HepG2 (cell line): ENCODE results near the gene GPR61. TPM values are rescaled to one million over a fixed set of nuclear protein-coding genes. Genes with fewer than 3 reads are reported as not detected.

Experiments used
- ETV6 ChIP-seq: sonication (generic); formaldehyde crosslinking; conservative IDR thresholded peaks from 2 replicates; pipeline ENCODE4 v1.4.0; 2020; ENCODE audit warnings: missing genetic modification reagents
- PATZ1 ChIP-seq: sonication (generic); formaldehyde crosslinking; IDR thresholded peaks from 2 replicates; pipeline ENCODE4 v1.4.0; 2020; ENCODE audit warnings: missing genetic modification reagents
- SP5 ChIP-seq: IDR thresholded peaks from 2 replicates; pipeline ENCODE4 v1.6.1; 2016; ENCODE audit warnings: low read depth, borderline replicate concordance
- ZBTB3 ChIP-seq: sonication (generic); formaldehyde crosslinking; IDR thresholded peaks from 2 replicates; pipeline ENCODE4 v1.4.0; 2020; ENCODE audit warnings: low read depth, mild to moderate bottlenecking, moderate library complexity, missing genetic modification reagents, borderline replicate concordance
- ZBTB49 ChIP-seq: sonication (generic); formaldehyde crosslinking; IDR thresholded peaks from 2 replicates; pipeline ENCODE4 v1.4.0; 2020; ENCODE audit warnings: missing genetic modification reagents, borderline replicate concordance
- ZNF230 ChIP-seq: sonication (generic); formaldehyde crosslinking; IDR thresholded peaks from 2 replicates; pipeline ENCODE4 v1.4.0; 2020; ENCODE audit warnings: mild to moderate bottlenecking, missing genetic modification reagents
- ZNF260 ChIP-seq: sonication (generic); formaldehyde crosslinking; IDR thresholded peaks from 2 replicates; pipeline ENCODE4 v1.4.0; 2020; ENCODE audit warnings: missing genetic modification reagents, low read depth, mild to moderate bottlenecking, borderline replicate concordance
- ZNF724P ChIP-seq: sonication (generic); formaldehyde crosslinking; IDR thresholded peaks from 2 replicates; pipeline ENCODE4 v1.8.0; 2022; ENCODE audit warnings: missing genetic modification reagents, borderline replicate concordance
- ZNF850 ChIP-seq: sonication (generic); formaldehyde crosslinking; conservative IDR thresholded peaks from 2 replicates; pipeline ENCODE4 v1.9.0; 2021; ENCODE audit warnings: mild to moderate bottlenecking, missing genetic modification reagents
- polyA plus RNA-seq, 8 experiments: library from polyadenylated mRNA; depleted of rRNA in 3 of 8; stranded (reverse) in 7 of 8; unstranded in 1 of 8; fragments of >200 nt; fragmentation: Illumina TruSeq in 4 of 8; extraction: Trizol in 4 of 8; gene quantifications; 2 replicates each; pipeline versions ENCODE4 v1.2.1 to v1.2.3, GENCODE V29; 2011 to 2016; ENCODE audit warnings: low read depth in 4 of 8, missing spikeins in 1 of 8, mixed read lengths in 1 of 8; ENCODE audit not compliant: insufficient read depth in 1 of 8
- total RNA-seq, 5 experiments: library from RNA; depleted of rRNA; stranded (reverse); fragments of >200 nt; fragmentation: Illumina TruSeq; extraction: Trizol; gene quantifications; 2 replicates each; pipeline ENCODE4 v1.2.3, GENCODE V29; 2016; ENCODE audit warnings: low read depth in 1 of 5
- TF ChIP-seq, protein P1 (sequence below): sonication (generic); formaldehyde crosslinking; IDR thresholded peaks from 2 replicates; pipeline ENCODE4 v1.4.0; 2020; ENCODE audit warnings: missing genetic modification reagents

GPR61 gene
- total and polyA plus RNA-seq, 2 of the 13 experiments (the other 11 are each of a cell fraction or from before 2014, with no cell fraction given), result not detected

GRCh38 chr1:109517337-109517736 lies 22.3 kb upstream of the GPR61 start (continued):
- TF ChIP-seq ZBTB49 (CRISPR knock-in tag) (no peak), ZNF260 (no peak), SP5 (CRISPR knock-in tag) (no peak), ZNF230 (CRISPR knock-in tag) (no peak), PATZ1 (CRISPR knock-in tag) (no peak), ETV6 (CRISPR knock-in tag) (no peak), ZNF724P (CRISPR knock-in tag) (no peak), ZBTB3 (CRISPR knock-in tag) (no peak), ZNF850 (CRISPR knock-in tag) (no peak)
- TF ChIP-seq, protein P1, sequence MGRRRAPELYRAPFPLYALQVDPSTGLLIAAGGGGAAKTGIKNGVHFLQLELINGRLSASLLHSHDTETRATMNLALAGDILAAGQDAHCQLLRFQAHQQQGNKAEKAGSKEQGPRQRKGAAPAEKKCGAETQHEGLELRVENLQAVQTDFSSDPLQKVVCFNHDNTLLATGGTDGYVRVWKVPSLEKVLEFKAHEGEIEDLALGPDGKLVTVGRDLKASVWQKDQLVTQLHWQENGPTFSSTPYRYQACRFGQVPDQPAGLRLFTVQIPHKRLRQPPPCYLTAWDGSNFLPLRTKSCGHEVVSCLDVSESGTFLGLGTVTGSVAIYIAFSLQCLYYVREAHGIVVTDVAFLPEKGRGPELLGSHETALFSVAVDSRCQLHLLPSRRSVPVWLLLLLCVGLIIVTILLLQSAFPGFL (CRISPR knock-in tag), result no peak
- TF ChIP-seq, all 625 proteins: peak for 0
